Keratinocyte (primary cell): ENCODE data around the gene FRMD4B. TPM values are rescaled to one million over a fixed set of nuclear protein-coding genes. Genes with fewer than 3 reads are reported as not detected.

Experiments used
- DNase-seq: peaks from one replicate; pipeline ENCODE4 v3.0.0-alpha.2; 2011; ENCODE audit warnings: low read depth, missing footprints, low spot score
- FAIRE-seq: peaks from 2 replicates; lab custom pipeline; 2011; peaks lifted over from hg19 to GRCh38; lab: Jason Lieb, UNC
- H2AFZ ChIP-seq: 2 replicates; pipeline ENCODE4 v1.6.0; 2012; ENCODE audit warnings: low read length, control low read depth, inconsistent platforms; ENCODE audit not compliant: control insufficient read depth
- H3K27ac ChIP-seq: 2 replicates; pipeline ENCODE4 v1.5.1; 2011; ENCODE audit warnings: low read length; ENCODE audit not compliant: control insufficient read depth, insufficient read depth
- H3K27me3 ChIP-seq: 3 replicates; pipeline ENCODE4 v1.6.0; 2011; ENCODE audit warnings: low read length; ENCODE audit not compliant: control insufficient read depth, insufficient read depth; ENCODE audit errors: extremely low read depth
- H3K36me3 ChIP-seq, 2 experiments: 2 replicates in 1 of 2; 3 replicates in 1 of 2; pipeline ENCODE4 v1.5.1; 2011; ENCODE audit warnings: low read length in 2 of 2, mild to moderate bottlenecking in 1 of 2; ENCODE audit not compliant: control insufficient read depth in 2 of 2, insufficient read depth in 2 of 2; ENCODE audit errors: extremely low read depth in 1 of 2
- H3K4me1 ChIP-seq: 3 replicates; pipeline ENCODE4 v1.5.1; 2011; ENCODE audit warnings: low read length; ENCODE audit not compliant: control insufficient read depth, insufficient read depth; ENCODE audit errors: extremely low read depth
- H3K4me2 ChIP-seq: 3 replicates; pipeline ENCODE4 v1.6.0; 2011; ENCODE audit warnings: low read depth, low read length; ENCODE audit not compliant: control insufficient read depth, insufficient read depth; ENCODE audit errors: extremely low read depth
- H3K4me3 ChIP-seq, 3 experiments: fragments of 200-600 bp in 1 of 3; sonication (generic) in 1 of 3; 2 replicates in 2 of 3; 3 replicates in 1 of 3; pipeline ENCODE4 v1.5.1; 2011 to 2016; ENCODE audit warnings: low read length in 3 of 3, mild to moderate bottlenecking in 3 of 3, control low read depth in 2 of 3, inconsistent platforms in 1 of 3, low read depth in 1 of 3, mixed read lengths in 1 of 3, mixed run types in 1 of 3, moderate library complexity in 1 of 3; ENCODE audit not compliant: control insufficient read depth in 2 of 3, insufficient read depth in 2 of 3; ENCODE audit errors: extremely low read depth in 1 of 3
- H3K79me2 ChIP-seq: 2 replicates; pipeline ENCODE4 v1.6.0; 2012; ENCODE audit warnings: low read length; ENCODE audit not compliant: control insufficient read depth, insufficient read depth
- H3K9ac ChIP-seq: 3 replicates; pipeline ENCODE4 v1.6.0; 2011; ENCODE audit warnings: low read length; ENCODE audit not compliant: control insufficient read depth, insufficient read depth; ENCODE audit errors: extremely low read depth
- H3K9me1 ChIP-seq: 3 replicates; pipeline ENCODE4 v1.6.0; 2011; ENCODE audit warnings: low read length; ENCODE audit not compliant: control insufficient read depth, insufficient read depth; ENCODE audit errors: extremely low read depth
- H3K9me3 ChIP-seq: 2 replicates; pipeline ENCODE4 v1.5.1; 2012; ENCODE audit warnings: low read depth, low read length; ENCODE audit not compliant: control insufficient read depth
- H4K20me1 ChIP-seq: 3 replicates; pipeline ENCODE4 v1.6.0; 2011; ENCODE audit warnings: low read length; ENCODE audit not compliant: control insufficient read depth, insufficient read depth; ENCODE audit errors: extremely low read depth
- EZH2 ChIP-seq: IDR thresholded peaks from one replicate; pipeline ENCODE4 v1.6.1; 2012; ENCODE audit warnings: inconsistent platforms, mild to moderate bottlenecking, low read length, moderate library complexity
- dilution Hi-C: fragments of 300-500 bp; cut with MboI; formaldehyde crosslinking; loops from one replicate; pipeline ENCODE4 v1.7.0; 2020; ENCODE audit warnings: low sequenced_read_pairs; ENCODE audit not compliant: extremely low pct_ligation_motif_present
- polyA plus RNA-seq, 5 experiments: library from polyadenylated mRNA; depleted of rRNA in 3 of 5; stranded (reverse) in 3 of 5; stranded (forward) in 1 of 5; unstranded in 1 of 5; fragments of >200 nt; gene quantifications; 1 replicate in 1 of 5; 2 replicates in 3 of 5; 3 replicates in 1 of 5; pipeline versions ENCODE4 v1.2.1 to v1.2.3, GENCODE V29; 2011 to 2012; ENCODE audit warnings: missing spikeins in 2 of 5, low read depth in 1 of 5, low replicate concordance in 1 of 5
- TF ChIP-seq, protein P1 (sequence below), 3 experiments: IDR thresholded peaks in 1 of 3; conservative IDR thresholded peaks in 1 of 3; optimal IDR thresholded peaks in 1 of 3; 2 replicates in 2 of 3; 3 replicates in 1 of 3; pipeline versions ENCODE3 to v1.5.1; 2011; ENCODE audit warnings: low read length in 3 of 3, mild to moderate bottlenecking in 3 of 3, moderate library complexity in 2 of 3, control low read depth in 1 of 3, inconsistent platforms in 1 of 3; ENCODE audit not compliant: insufficient read depth in 2 of 3; ENCODE audit errors: extremely low read depth in 1 of 3

Gene FRMD4B
- polyA plus RNA-seq, 1 donor (not counting 4 experiments of a cell fraction or from before 2014, with no cell fraction given) = 48.3 TPM

DNA sequence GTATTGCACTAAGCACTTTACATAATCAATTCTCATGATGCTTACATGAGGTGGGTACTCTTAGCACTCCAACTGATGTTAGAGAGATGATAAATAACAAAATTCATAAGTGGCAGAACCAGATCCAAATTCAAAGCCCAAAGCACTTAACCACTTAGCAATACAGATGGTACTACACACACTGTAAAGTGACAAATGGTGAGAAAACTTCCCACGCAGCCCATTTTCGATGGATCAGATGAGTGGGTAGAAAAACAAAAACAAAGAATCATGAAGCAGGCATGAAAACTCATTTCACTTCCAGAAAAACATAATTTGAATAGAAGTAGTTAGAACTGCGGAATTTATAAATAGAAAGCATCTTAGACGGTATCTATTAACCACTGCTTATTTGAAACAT, 66.2 kb downstream of the FRMD4B start:
- FAIRE-seq (no peak), DNase-seq (no peak)
- no peak overlapping the region for H3K4me2 ChIP-seq
- no peak overlapping the region for H3K4me3 ChIP-seq
- no peak overlapping the region for H3K27ac ChIP-seq
- H3K9me1 ChIP-seq = no peaks in the 10 kb centered on the region
- TF ChIP-seq, protein P1, sequence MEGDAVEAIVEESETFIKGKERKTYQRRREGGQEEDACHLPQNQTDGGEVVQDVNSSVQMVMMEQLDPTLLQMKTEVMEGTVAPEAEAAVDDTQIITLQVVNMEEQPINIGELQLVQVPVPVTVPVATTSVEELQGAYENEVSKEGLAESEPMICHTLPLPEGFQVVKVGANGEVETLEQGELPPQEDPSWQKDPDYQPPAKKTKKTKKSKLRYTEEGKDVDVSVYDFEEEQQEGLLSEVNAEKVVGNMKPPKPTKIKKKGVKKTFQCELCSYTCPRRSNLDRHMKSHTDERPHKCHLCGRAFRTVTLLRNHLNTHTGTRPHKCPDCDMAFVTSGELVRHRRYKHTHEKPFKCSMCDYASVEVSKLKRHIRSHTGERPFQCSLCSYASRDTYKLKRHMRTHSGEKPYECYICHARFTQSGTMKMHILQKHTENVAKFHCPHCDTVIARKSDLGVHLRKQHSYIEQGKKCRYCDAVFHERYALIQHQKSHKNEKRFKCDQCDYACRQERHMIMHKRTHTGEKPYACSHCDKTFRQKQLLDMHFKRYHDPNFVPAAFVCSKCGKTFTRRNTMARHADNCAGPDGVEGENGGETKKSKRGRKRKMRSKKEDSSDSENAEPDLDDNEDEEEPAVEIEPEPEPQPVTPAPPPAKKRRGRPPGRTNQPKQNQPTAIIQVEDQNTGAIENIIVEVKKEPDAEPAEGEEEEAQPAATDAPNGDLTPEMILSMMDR (optimal IDR thresholded peaks at IDR 0.05 in 1 of 3, IDR thresholded peaks at IDR 0.05 in 1 of 3, conservative IDR thresholded peaks at IDR 0.05 in 1 of 3; ENCODE audit: extremely low read depth in 1 of 3, insufficient read depth in 2 of 3, low read length in 3 of 3) = no peak
- peaks cover 16% of the 10 kb centered on the region for H3K4me1 ChIP-seq
- H3K27me3 ChIP-seq = no peaks in the 10 kb centered on the region
- no peak overlapping the region for H3K9ac ChIP-seq
- H2AFZ ChIP-seq = no peak overlapping the region
- H3K9me3 ChIP-seq = no peaks in the 10 kb centered on the region
- peaks cover 0 to 11% of the 10 kb centered on the region in 2 experiments for H3K36me3 ChIP-seq
- H3K79me2 ChIP-seq = peaks cover 12% of the 10 kb centered on the region
- no peaks in the 10 kb centered on the region for H4K20me1 ChIP-seq
- dilution Hi-C loops = no loop called here

- dilution Hi-C loops = no loop called here
- FAIRE-seq = no peak
- TF ChIP-seq EZH2 = no peak
- TF ChIP-seq, protein P1 (optimal IDR thresholded peaks at IDR 0.05 in 1 of 3, IDR thresholded peaks at IDR 0.05 in 1 of 3, conservative IDR thresholded peaks at IDR 0.05 in 1 of 3; ENCODE audit: extremely low read depth in 1 of 3, insufficient read depth in 2 of 3, low read length in 3 of 3) = no peak
These were observed 67.5 kb downstream of the FRMD4B start for GRCh38 chr3:69318410-69318809.

More at GRCh38 chr3:69318410-69318809, 67.5 kb downstream of the FRMD4B start:
- no peak overlapping the region for H3K9ac ChIP-seq
- no peaks in the 10 kb centered on the region for H3K9me3 ChIP-seq
- no peak overlapping the region for H3K4me3 ChIP-seq
- H4K20me1 ChIP-seq = no peaks in the 10 kb centered on the region
- no peak for DNase-seq
- H3K27ac ChIP-seq = no peak overlapping the region
- H3K27me3 ChIP-seq = no peaks in the 10 kb centered on the region
- H3K4me1 ChIP-seq = peaks cover 16% of the 10 kb centered on the region
- H2AFZ ChIP-seq = no peak overlapping the region
- H3K79me2 ChIP-seq = peaks cover 12% of the 10 kb centered on the region
- H3K36me3 ChIP-seq = peaks cover 0 to 11% of the 10 kb centered on the region in 2 experiments
- H3K9me1 ChIP-seq = no peaks in the 10 kb centered on the region
- no peak overlapping the region for H3K4me2 ChIP-seq
